Cardiac fibroblast (primary cell): ENCODE results near the gene SERPINA1.

Experiments used
- DNase-seq, 2 donors: peaks; one replicate each; pipeline versions ENCODE4 v3.0.0 to v3.0.0-alpha.2; 2010; ENCODE audit warnings: low read depth in 2 of 2
- H3K4me3 ChIP-seq, 2 donors: replicated peaks in 1 of 2; 1 replicate in 1 of 2; 2 replicates in 1 of 2; pipeline ENCODE4 v1.5.1; 2011; ENCODE audit warnings: low read depth in 2 of 2, low read length in 2 of 2, mild to moderate bottlenecking in 2 of 2, moderate library complexity in 1 of 2
- TF ChIP-seq, protein P1 (sequence below): IDR thresholded peaks from one replicate; pipeline ENCODE4 v1.5.1; 2011; ENCODE audit warnings: low read depth, mild to moderate bottlenecking, low read length, inconsistent platforms

SERPINA1 gene

DNA sequence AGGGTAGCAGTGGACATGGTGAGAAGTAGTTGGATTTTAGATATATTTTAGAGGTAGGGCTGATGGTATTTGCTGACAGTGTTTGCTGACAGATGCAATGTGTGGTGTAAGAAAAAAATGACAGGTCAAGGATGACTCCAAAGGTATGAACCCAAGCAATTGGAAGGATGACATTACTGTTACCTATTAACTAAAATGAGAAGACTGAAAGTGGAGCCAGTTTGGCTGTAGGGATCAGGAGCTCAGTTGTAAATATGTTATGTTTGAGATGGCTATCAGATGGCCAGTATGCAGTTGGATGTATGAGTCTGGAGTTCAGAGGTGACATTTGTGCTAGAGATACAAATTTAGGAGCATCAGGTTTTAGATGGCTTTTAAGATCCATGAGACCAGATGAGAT lies 47.9 kb downstream of the SERPINA1 start:
- H3K4me3 ChIP-seq, result no peak overlapping the region
- TF ChIP-seq, protein P1, sequence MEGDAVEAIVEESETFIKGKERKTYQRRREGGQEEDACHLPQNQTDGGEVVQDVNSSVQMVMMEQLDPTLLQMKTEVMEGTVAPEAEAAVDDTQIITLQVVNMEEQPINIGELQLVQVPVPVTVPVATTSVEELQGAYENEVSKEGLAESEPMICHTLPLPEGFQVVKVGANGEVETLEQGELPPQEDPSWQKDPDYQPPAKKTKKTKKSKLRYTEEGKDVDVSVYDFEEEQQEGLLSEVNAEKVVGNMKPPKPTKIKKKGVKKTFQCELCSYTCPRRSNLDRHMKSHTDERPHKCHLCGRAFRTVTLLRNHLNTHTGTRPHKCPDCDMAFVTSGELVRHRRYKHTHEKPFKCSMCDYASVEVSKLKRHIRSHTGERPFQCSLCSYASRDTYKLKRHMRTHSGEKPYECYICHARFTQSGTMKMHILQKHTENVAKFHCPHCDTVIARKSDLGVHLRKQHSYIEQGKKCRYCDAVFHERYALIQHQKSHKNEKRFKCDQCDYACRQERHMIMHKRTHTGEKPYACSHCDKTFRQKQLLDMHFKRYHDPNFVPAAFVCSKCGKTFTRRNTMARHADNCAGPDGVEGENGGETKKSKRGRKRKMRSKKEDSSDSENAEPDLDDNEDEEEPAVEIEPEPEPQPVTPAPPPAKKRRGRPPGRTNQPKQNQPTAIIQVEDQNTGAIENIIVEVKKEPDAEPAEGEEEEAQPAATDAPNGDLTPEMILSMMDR, result no peak
- DNase-seq, result no peak

DNA sequence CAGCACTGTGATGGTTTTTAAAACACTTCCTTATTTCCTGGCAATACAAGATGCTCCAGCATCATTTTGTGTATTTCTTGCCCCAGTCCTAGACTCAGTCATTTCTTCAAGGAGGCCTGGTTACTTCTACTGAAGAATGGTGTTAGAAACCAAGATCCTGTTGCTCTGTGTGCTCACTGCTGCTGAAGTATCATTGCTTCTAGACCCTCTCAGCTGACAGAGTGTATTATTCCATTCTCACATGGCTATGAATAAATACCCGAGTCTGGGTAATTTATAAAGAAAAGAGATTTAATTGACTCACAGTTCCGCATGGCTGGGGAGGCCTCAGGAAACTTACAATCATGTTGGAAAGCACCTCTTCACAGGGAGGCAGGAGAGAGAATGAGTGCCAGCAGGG lies 50.4 kb downstream of the SERPINA1 start:
- TF ChIP-seq, protein P1, result no peak
- no peak for DNase-seq
- no peak overlapping the region for H3K4me3 ChIP-seq

DNA sequence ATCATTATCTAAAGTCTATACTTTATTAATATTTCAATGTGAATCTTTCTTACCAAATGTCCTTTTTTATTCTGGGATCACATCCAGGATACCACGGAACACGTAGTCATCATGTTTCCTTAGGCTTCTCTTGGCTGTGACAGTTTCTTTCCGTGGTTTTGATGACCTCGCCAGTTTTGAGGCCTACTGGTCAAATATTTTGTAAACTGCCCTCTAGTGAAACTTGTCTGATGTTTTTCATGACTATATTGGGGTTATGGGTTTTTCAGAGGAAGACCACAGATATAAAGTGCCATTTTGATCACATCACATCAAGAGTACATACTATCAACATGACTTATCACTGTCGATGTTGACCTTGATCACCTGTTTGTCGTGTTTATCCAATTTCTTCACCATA lies 51.1 kb downstream of the SERPINA1 start:
- no peak overlapping the region for H3K4me3 ChIP-seq
- TF ChIP-seq, protein P1, result no peak
- DNase-seq, result peak in 1 of 2 donors; percentile 51

DNA sequence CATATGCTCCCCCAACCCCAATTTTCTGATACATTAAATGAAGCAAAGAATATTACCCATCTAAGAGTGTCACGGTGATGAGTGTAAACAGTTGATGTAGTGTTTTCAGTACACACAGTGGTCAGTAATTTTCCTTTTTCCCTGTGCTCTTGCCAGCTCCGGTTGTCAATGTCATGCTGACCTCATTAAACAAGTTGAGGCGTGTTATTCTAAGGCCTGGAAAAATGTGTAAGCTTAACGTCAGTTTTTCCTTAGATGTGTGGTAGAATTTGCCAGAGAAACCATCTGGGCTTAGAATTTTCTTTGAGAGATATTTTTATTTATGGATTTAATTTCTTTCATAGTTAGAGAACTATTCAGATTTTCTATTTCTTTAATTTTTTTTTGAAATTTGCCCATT lies 53.5 kb downstream of the SERPINA1 start:
- DNase-seq, result no peak
- TF ChIP-seq, protein P1, result no peak
- H3K4me3 ChIP-seq, result no peak overlapping the region

DNA sequence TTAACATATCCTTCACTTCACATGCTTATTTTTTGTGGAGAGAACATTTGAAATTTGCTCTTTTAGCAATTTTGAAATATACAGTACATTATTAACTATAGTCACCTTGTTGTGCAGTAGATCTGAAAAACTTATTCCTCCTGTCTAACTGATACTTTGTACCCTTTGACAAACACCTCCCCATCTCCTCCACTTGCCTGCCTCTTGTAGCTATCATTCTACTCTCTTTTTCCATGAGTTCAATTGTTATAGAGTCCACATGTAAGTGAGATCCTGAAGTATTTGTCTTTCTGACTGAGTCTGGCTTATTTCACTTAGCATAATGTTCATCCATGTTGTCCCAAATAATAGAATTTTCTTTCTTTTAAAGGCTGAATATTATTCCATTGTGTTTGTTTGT lies 55.8 kb downstream of the SERPINA1 start:
- no peak overlapping the region for H3K4me3 ChIP-seq
- TF ChIP-seq, protein P1, result no peak
- no peak for DNase-seq

DNA sequence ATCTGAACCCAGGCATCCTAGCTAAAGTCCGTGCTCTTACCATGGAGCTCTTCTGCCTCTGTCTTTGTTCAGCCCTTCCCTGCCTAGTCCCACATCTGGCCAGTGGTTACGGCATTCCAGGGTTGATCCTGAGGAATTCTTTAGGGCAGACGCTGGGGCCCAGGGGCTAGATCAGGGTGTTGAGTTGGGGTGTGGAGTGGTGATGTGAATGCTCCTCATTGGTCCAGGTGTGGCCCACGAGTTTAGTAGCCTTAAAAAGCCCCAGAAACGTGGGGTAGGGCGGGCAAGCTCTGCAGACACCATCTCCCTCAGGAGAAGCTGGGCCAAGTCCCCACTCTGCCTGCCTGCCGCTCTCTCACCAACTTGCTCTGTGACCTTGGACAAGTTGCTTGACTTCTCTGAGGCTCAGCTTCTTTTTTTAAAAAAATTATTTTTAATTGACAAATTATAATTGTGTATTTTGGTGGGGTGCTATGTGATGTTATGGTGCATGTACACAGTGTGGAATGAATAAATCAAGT lies 56.3 kb downstream of the SERPINA1 start:
- no peak for DNase-seq
- no peak overlapping the region for H3K4me3 ChIP-seq
- TF ChIP-seq, protein P1, result no peak

DNA sequence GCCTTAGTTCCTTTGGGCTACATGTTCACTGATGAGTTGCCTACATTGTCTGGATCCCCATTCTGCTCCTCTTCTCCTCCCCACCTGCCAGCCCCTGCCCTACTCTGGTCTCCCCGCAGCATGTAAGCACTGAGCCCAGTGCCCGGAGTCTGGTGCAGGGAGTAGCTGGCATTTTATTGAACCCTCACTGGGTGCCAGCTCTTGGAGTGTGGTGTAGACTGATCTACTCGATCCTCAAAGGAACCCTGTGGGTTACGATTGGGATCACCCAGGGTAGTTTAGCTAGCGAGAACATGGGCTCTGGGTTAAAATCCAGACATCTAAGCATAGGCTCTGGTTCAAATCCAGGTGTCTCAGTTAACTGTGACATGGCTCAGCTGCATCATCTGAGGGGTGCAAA lies 56.9 kb downstream of the SERPINA1 start:
- no peak overlapping the region for H3K4me3 ChIP-seq
- no peak for DNase-seq
- TF ChIP-seq, protein P1, result no peak
